Natural killer cell (primary cell): ENCODE data around the gene SCN5A. TPM values are rescaled to one million over a fixed set of nuclear protein-coding genes. Genes with fewer than 3 reads are reported as not detected.

Experiments used
- ATAC-seq, 3 donors: fragments of 150-1000 bp in 2 of 3; fragments of 200-7000 bp in 1 of 3; cut with Tn5 transposase; 1 replicate in 1 of 3; 2 replicates in 2 of 3; pipeline ENCODE4 v1.10.0; 2021; ENCODE audit warnings: mild to moderate bottlenecking in 2 of 3, moderate library complexity in 2 of 3
- DNase-seq, 2 donors: peaks; one replicate each; pipeline versions ENCODE4 v3.0.0 to v3.0.0-alpha.2; 2013 to 2021; ENCODE audit warnings: mixed read lengths in 1 of 2
- H3K27ac ChIP-seq: one replicate; pipeline ENCODE4 v1.5.1; 2013; ENCODE audit warnings: mild to moderate bottlenecking, low read length
- H3K27me3 ChIP-seq: one replicate; pipeline ENCODE4 v1.6.1; 2013; ENCODE audit warnings: low read length; ENCODE audit not compliant: control insufficient read depth, insufficient read depth
- H3K36me3 ChIP-seq: one replicate; pipeline ENCODE4 v1.6.1; 2013; ENCODE audit warnings: low read length; ENCODE audit not compliant: control insufficient read depth, insufficient read depth
- H3K4me1 ChIP-seq: one replicate; pipeline ENCODE4 v1.6.1; 2013; ENCODE audit warnings: low read length; ENCODE audit not compliant: control insufficient read depth, insufficient read depth
- H3K4me3 ChIP-seq: one replicate; pipeline ENCODE4 v1.5.1; 2013; ENCODE audit warnings: low read length
- H3K9me3 ChIP-seq: one replicate; pipeline ENCODE4 v1.6.1; 2013; ENCODE audit warnings: low read length; ENCODE audit not compliant: control insufficient read depth, insufficient read depth
- H3K27ac Mint-ChIP-seq, 2 donors: one replicate each; pipeline ENCODE4 v1.8.0; 2022; ENCODE audit warnings: mild to moderate bottlenecking in 2 of 2, mixed read lengths in 2 of 2, moderate library complexity in 1 of 2
- H3K27me3 Mint-ChIP-seq, 2 donors: one replicate each; pipeline ENCODE4 v1.8.0; 2022; ENCODE audit warnings: low read depth in 2 of 2, mixed read lengths in 2 of 2
- H3K36me3 Mint-ChIP-seq: one replicate; pipeline ENCODE4 v1.8.0; 2022; ENCODE audit warnings: mixed read lengths
- H3K4me1 Mint-ChIP-seq, 2 donors: one replicate each; pipeline ENCODE4 v1.8.0; 2022; ENCODE audit warnings: mixed read lengths in 2 of 2
- H3K4me3 Mint-ChIP-seq: one replicate; pipeline ENCODE4 v1.8.0; 2022; ENCODE audit warnings: mild to moderate bottlenecking, moderate library complexity, mixed read lengths
- H3K9me3 Mint-ChIP-seq, 2 donors: one replicate each; pipeline ENCODE4 v1.8.0; 2022; ENCODE audit warnings: mixed read lengths in 2 of 2
- CTCF ChIP-seq: fragments of 200-600 bp; IDR thresholded peaks from one replicate; pipeline ENCODE4 v1.8.0; 2022; ENCODE audit warnings: antibody characterized with exemption
- whole genome bisulfite sequencing: methylation state at CpG from one replicate; pipeline ENCODE4 v1.1.7; 2013; ENCODE audit warnings: missing lambda C conversion rate; ENCODE audit not compliant: insufficient coverage; 5-methylcytosine and 5-hydroxymethylcytosine counted together
- intact Hi-C: fragments of 100-400 bp; cut with micrococcal nuclease; formaldehyde crosslinking; loops from one replicate; pipeline ENCODE4 v1.14.2; 2022
- total RNA-seq, 4 donors: library from RNA; stranded (reverse); fragments of 120-200 nt in 1 of 4; gene quantifications; one replicate each; pipeline versions ENCODE4 v1.2.3 to v1.2.4, GENCODE V29; 2013 to 2022

Gene SCN5A
- total RNA-seq, 3 donors from 2014 or later (not counting 1 experiment from before 2014, with no cell fraction given), result 0.50 TPM; not detected in 2

DNA sequence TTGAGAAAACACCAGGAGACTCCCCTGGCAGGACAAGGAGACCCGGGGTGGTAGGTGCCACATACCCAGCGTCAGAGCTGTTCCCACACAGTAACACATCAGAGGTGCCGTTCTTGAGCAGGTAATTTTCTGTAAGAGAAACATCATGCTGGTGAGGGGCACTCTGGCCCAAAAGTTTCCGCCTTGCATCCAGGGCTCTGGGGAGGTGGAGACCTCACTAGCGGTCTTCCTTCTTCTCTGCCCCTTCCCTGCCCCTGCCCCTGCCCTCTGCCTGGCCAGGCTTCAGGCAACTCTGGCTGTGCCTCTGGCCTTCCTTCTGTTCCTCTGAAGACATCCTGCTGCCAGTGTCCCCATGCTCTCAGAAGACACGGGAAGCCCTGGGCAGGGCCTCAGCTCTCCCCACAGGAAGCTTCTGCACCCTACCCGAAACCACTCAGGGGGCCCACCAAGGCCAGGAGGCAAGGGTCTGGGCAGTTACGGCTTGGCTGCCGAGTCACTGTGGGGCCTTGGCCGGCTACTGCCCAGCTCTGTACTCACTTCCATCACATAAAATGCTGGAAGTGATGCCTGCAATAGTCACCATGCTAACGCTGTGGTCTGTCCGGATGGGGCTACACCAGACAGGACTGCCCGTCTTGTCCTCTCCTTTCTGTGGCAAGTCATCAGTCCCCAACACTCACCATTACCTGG lies 41.3 kb downstream of the SCN5A start:
- ATAC-seq, result no peak
- no peaks in the 10 kb centered on the region for H3K9me3 Mint-ChIP-seq
- intact Hi-C loops, result no loop called here
- no peaks in the 10 kb centered on the region for H3K4me1 Mint-ChIP-seq
- Histone ChIP-seq H3K36me3 (no peaks in the 10 kb centered on the region), H3K27me3 (no peaks in the 10 kb centered on the region), H3K9me3 (no peaks in the 10 kb centered on the region), H3K27ac (no peak overlapping the region), H3K4me1 (no peaks in the 10 kb centered on the region), H3K4me3 (no peak overlapping the region)
- WGBS, result 74% methylated on average over 13 of the region's 13 CpGs
- no peak for TF ChIP-seq CTCF
- no peak overlapping the region for H3K27ac Mint-ChIP-seq
- H3K27me3 Mint-ChIP-seq, result no peaks in the 10 kb centered on the region
- DNase-seq, result no peak
- H3K36me3 Mint-ChIP-seq, result no peaks in the 10 kb centered on the region
- no peak overlapping the region for H3K4me3 Mint-ChIP-seq

DNA sequence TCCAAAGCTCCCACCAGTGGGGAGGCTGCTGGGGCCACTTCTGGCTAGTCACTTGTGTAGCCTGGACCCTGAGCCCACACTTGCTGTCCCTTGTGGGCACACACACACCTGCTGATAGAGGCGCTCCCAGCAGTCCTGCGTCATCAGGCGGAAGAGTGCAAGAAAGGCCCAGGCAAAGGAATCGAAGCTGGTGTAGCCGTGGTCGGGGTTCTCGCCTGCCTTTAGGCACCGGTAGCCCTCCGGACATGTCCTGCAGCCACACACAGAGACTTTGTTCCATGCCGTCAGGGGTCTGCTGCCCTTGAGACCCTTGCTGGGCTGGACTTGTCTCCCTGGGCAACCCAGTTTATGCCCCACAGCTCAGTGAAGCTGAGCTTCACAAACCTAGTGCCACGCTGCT lies 42.9 kb downstream of the SCN5A start:
- H3K27me3 Mint-ChIP-seq, result no peaks in the 10 kb centered on the region
- H3K4me3 Mint-ChIP-seq, result no peak overlapping the region
- no peak for DNase-seq
- Histone ChIP-seq H3K9me3 (no peaks in the 10 kb centered on the region), H3K27ac (no peak overlapping the region), H3K27me3 (no peaks in the 10 kb centered on the region), H3K4me3 (no peak overlapping the region), H3K36me3 (no peaks in the 10 kb centered on the region), H3K4me1 (no peaks in the 10 kb centered on the region)
- H3K27ac Mint-ChIP-seq, result no peak overlapping the region
- intact Hi-C loops, result no loop called here
- TF ChIP-seq CTCF, result no peak
- no peaks in the 10 kb centered on the region for H3K4me1 Mint-ChIP-seq
- H3K9me3 Mint-ChIP-seq, result no peaks in the 10 kb centered on the region
- no peaks in the 10 kb centered on the region for H3K36me3 Mint-ChIP-seq
- 89% methylated on average over 11 of the region's 11 CpGs for WGBS
- no peak for ATAC-seq

DNA sequence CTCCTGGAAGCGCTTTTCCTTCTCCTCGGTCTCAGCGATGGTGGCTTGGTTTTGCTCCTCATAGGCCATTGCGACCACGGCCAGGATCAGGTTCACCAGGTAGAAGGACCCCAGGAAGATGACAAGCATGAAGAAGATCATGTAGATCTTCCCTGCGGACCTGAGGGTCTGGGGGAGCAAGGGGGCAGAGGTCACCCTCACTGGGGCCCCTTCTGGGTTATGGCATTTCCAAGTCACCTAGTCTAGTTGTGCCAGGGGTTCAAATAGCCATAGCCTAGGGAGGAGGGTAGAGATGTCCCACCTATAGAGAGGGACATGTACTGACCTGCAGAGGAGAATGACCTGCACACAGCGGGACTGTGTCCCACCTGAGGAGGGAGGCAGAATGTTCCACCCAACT lies 43.5 kb downstream of the SCN5A start:
- Mint-ChIP-seq H3K27ac (no peak overlapping the region), H3K9me3 (no peaks in the 10 kb centered on the region), H3K4me1 (no peaks in the 10 kb centered on the region), H3K27me3 (no peaks in the 10 kb centered on the region), H3K4me3 (no peak overlapping the region), H3K36me3 (no peaks in the 10 kb centered on the region)
- Histone ChIP-seq H3K27ac (no peak overlapping the region), H3K36me3 (no peaks in the 10 kb centered on the region), H3K9me3 (no peaks in the 10 kb centered on the region), H3K4me3 (no peak overlapping the region), H3K4me1 (no peaks in the 10 kb centered on the region), H3K27me3 (no peaks in the 10 kb centered on the region)
- WGBS, result 90% methylated on average over 7 of the region's 7 CpGs
- no peak for TF ChIP-seq CTCF
- DNase-seq, result no peak
- intact Hi-C loops, result no loop called here
- ATAC-seq, result no peak

- no peaks in the 10 kb centered on the region for H3K27me3 Mint-ChIP-seq
- no peak overlapping the region for H3K4me3 Mint-ChIP-seq
- no peaks in the 10 kb centered on the region for H3K4me1 ChIP-seq
- no peak overlapping the region for H3K4me3 ChIP-seq
- no peaks in the 10 kb centered on the region for H3K9me3 Mint-ChIP-seq
- no peak for ATAC-seq
- no peaks in the 10 kb centered on the region for H3K36me3 ChIP-seq
- H3K9me3 ChIP-seq, result no peaks in the 10 kb centered on the region
- TF ChIP-seq CTCF, result no peak
- H3K27ac ChIP-seq, result no peak overlapping the region
- DNase-seq, result no peak
- no peaks in the 10 kb centered on the region for H3K27me3 ChIP-seq
- H3K36me3 Mint-ChIP-seq, result no peaks in the 10 kb centered on the region
- intact Hi-C loops, result no loop called here
- WGBS, result 83% methylated on average over 6 of the region's 6 CpGs
- no peak overlapping the region for H3K27ac Mint-ChIP-seq
- H3K4me1 Mint-ChIP-seq, result no peaks in the 10 kb centered on the region
These were observed 45.2 kb downstream of the SCN5A start for GRCh38 chr3:38604246-38604645.
